ENCODE results near the gene CCNJL. TPM values are rescaled to one million over a fixed set of nuclear protein-coding genes. Genes with fewer than 3 reads are reported as not detected.

The CCNJL gene
- total and polyA plus RNA-seq, 2 of the 8 experiments (the other 6 are each of a cell fraction or from before 2014, with no cell fraction given) = 34.6 to 44.7 TPM

GRCh38 chr5:160219356-160219755, 93.0 kb downstream of the CCNJL start (continued):
- no peak for TF ChIP-seq SP4 (IDR thresholded peaks at IDR 0.05; ENCODE audit: low read length)
- TF ChIP-seq MAFK (IDR thresholded peaks at IDR 0.05; ENCODE audit: low read depth, low read length) = no peak
- no peak for TF ChIP-seq CHD2 (IDR thresholded peaks at IDR 0.05; ENCODE audit: low read length)
- TF ChIP-seq CEBPB (IDR thresholded peaks at IDR 0.05; ENCODE audit: low read depth, low read length) = no peak

Measured in H1 (cell line).